22Rv1 (cell line): ENCODE measurements around the gene HELZ.

Experiments
- ZFX ChIP-seq: fragments of 450-650 bp; IDR thresholded peaks from 2 replicates; pipeline ENCODE4 v1.6.1; 2017; ENCODE audit warnings: antibody characterized with exemption, borderline replicate concordance
- TF ChIP-seq, protein P1 (sequence below): fragments of 450-650 bp; IDR thresholded peaks from 2 replicates; pipeline ENCODE4 v1.5.1; 2017; ENCODE audit warnings: mild to moderate bottlenecking

DNA sequence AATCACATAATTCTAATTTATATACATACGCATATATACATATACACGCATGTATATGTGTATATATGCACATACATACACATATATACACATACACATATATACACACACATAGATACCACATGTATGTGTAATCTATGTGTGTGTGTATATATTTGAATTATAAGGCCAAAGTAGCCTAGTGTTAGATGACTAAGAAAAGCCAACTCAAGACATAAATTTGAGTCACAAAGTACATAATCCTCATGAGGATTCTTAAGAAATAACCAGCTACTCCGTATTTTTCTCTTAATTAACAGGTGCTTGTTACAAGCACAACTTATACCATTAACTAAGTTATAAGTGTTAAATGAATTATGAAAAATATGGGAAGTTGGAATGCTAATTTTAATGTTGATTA, 115.7 kb downstream of the HELZ start:
- TF ChIP-seq, protein P1, sequence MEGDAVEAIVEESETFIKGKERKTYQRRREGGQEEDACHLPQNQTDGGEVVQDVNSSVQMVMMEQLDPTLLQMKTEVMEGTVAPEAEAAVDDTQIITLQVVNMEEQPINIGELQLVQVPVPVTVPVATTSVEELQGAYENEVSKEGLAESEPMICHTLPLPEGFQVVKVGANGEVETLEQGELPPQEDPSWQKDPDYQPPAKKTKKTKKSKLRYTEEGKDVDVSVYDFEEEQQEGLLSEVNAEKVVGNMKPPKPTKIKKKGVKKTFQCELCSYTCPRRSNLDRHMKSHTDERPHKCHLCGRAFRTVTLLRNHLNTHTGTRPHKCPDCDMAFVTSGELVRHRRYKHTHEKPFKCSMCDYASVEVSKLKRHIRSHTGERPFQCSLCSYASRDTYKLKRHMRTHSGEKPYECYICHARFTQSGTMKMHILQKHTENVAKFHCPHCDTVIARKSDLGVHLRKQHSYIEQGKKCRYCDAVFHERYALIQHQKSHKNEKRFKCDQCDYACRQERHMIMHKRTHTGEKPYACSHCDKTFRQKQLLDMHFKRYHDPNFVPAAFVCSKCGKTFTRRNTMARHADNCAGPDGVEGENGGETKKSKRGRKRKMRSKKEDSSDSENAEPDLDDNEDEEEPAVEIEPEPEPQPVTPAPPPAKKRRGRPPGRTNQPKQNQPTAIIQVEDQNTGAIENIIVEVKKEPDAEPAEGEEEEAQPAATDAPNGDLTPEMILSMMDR, result no peak
- TF ChIP-seq ZFX, result no peak
